Activated naive CD4-positive, alpha-beta T cell (primary cell): Measurements from ENCODE around the gene SWSAP1.

ENCODE experiments used
- DNase-seq, 4 experiments: peaks; one replicate each; lab custom pipeline; 2025; lab: John Stamatoyannopoulos, UW

Gene SWSAP1

DNA sequence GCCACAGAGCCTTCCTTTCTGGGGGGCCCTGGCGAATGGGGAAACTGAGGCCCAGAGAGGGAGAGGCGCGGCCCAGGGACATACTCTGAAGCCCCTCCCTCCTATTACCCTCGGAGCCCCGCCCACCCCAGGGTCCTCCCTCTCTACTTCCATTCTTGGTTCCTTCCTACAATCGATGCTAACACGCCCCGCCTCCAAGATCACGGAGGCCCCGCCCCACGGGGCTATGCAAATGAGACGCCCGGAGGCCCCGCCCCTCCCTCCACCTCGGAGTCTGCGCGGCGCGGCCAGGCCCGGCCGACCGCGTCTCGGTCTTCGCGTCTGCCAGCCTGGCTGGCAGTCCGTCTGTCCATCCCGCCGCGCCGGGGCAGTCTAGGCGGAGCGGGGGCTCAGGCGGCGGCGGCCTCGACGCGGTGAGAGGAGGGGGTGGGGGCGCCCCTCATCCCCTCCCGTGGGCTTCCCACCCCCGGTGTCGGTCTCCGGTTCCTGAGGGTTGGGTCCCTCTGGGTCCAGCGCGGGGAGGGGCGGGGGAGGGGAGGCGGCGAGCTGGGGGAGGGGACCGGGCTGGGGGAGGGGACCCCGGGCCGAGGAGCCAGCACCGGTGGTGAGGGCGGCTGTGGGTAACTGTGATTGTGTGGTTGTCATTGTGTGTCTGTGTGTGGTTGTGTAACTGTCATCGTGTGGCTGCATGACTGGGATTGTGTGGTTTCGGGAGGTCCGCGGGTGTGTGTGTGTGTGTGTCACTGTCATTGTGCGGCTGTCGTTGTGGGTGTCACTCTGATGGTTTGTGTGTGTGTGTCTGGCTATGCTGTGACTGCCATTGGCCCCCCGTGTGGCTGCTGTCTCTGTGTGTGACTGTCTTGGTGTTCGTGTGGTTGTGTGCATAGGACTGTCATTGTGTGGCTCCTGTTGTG lies 19.0 kb upstream of the SWSAP1 start, which contains the start of gene PLPPR2:
Gene PLPPR2 (plus strand): TSS at position 273 of the 914 bp plus-strand sequence. CDS start 2,242 bp downstream, outside the sequence.
- peak; percentile 48 to 78 (median 64) for DNase-seq

DNA sequence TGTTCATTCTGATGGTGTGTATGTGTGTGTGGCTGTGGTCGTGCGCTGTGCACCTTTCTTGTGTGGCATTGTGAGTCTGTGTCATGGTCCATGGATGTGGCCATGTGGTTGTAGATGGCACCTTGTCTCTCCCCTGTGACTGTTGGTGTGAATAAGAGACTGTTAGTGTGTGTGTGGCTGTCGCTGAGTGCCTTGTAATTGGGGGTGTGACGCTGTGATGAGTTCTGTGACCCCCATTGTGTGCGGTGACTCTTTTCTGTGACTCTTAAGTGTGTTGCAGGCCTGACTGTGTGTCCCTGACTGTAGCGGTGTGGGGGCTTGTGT lies 18.4 kb upstream of the SWSAP1 start:
- DNase-seq = no peak

GRCh38 chr19:11356676-11357550 lies 17.6 kb upstream of the SWSAP1 start:
- no peak for DNase-seq

DNA sequence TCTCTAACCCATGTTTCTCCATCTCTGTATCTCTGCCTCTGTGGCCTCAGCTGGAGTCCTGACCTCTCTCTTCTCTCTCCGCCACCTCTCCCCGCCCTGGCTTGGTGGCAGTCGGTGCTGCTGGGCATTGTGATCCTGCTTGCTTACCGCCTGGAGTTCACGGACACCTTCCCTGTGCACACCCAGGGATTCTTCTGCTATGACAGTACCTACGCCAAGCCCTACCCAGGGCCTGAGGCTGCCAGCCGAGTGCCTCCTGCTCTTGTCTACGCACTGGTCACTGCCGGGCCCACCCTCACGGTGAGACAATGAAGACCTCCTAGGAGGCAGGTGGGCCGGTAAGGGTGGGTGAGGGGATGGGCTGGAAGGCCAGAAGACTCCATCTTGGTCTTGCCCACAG lies 15.0 kb upstream of the SWSAP1 start:
- no peak for DNase-seq

DNA sequence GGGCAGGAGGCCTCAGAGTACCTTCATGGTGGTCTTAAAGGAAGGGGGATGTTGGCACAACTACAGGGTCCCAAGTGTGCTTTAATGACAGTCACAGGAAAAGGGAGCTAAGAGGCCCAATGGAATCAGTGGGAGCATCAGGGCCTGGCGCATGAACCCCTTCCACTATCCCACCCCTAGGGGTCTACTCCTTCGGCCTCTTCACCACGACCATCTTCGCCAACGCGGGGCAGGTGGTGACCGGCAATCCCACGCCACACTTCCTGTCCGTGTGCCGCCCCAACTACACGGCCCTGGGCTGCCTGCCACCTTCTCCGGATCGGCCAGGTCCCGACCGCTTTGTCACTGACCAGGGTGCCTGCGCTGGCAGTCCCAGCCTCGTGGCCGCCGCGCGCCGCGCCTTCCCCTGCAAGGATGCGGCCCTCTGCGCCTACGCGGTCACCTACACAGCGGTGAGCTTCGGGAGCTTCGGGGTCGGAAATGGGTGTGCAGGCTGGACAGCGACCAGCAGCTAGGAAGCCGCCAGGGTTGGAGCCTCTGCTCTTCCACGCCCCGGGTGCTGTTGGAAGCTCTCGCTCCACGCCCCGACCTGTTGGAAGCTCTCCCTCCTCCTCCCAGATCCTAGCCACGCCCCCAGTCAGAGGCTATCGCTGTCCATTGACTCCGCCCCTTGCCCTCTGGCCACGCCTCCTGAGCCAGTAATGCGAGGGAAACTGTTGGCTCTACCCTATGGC lies 13.3 kb upstream of the SWSAP1 start:
- no peak for DNase-seq

DNA sequence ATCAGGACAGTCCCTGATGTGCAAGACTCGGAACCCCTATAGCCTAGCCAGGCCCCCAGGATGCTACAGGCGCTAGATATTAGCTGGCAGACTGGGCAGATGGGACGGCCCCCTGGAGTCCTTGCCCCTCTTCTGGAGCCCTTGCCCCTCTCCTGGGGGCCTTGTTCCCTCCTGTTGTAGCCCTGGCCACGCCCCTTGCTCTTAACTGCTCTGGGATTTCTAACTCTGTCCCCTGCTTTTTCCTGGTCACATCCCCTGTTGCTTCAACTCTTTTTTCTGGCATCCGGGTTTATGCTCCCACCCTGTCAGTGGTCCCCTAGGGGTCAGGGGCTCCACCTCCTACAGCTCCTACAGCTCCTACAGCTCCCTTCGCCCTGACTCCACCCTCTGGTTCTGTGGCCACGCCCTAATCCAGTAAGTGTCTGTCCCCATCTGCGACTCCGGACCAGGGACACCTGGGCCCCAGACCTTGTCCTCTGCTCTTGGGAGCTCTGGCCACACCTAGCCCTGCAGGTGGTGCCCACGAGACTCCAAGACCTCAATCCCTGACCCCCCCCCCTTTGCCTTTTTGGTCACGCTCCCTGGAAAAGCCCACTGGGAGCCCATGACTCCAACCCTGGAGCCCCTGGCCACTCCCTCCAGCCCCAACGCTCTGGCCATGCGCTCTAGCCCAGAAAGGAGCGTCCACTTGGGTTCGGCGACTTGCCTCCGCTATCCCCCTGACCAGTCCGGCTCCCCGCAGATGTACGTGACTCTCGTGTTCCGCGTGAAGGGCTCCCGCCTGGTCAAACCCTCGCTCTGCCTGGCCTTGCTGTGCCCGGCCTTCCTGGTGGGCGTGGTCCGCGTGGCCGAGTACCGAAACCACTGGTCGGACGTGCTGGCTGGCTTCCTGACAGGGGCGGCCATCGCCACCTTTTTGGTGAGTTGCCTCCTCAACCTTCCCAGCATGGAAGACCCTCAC lies 12.4 kb upstream of the SWSAP1 start:
- DNase-seq = no peak

DNA sequence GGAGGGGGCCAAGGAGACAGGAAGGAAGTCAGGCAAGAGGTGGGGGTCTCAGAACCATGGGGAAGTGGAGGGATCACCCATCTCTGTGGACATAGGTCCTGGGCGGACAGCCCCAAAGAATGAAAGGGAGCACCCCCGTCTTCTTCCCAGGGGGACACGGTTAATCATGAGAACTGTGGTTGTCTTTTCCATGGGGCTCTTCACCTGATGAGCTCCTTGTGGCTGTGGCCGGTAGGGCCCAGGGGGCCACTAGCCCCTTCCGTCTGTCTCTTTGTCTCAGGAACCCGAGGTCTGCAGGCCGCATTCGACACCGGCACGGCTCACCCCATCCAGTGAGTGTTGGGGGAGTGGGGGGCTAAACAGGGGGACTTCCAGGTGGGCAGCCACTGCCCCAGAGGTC lies 10.6 kb upstream of the SWSAP1 start:
- no peak for DNase-seq

- DNase-seq = no peak
Measured at GRCh38 chr19:11364296-11364904, 10.1 kb upstream of the SWSAP1 start.

DNA sequence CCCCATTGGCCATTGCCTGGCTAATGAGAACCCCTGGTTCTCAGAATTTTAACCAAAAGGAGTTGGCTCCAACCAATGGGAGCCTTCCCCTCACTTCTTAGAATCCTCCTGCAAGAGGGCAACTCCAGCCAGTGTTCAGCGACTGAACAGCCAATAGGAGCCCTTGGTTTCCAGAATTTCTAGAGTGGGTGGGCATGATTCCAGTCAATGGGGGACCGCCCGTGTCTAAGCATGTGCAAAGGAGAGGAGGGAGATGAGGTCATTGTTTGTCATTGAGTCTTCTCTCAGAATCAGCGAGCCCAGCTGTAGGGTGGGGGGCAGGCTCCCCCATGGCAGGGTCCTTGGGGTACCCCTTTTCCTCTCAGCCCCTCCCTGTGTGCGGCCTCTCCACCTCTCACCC lies 9.5 kb upstream of the SWSAP1 start:
- DNase-seq = no peak

- no peak for DNase-seq
Measured at GRCh38 chr19:11365557-11366117, 8.8 kb upstream of the SWSAP1 start.

DNA sequence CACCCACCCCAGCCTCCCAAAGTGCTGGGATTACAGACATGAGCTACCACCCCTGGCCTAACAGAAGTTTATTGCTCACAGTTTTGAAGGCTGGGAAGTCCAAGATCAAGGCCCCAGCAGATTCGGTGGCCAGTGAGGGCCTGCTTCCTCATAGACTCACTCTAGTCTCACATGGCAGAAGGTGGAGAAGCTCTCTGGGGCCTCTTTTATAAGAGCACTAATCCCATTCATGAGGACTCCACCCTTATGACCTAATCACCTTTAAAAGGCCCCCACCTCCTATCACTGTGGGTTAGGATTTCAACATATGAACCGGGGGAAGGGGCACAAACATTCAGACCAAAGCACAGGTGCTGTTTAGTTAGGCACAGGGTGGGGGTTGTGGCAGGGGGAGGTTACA lies 6.9 kb upstream of the SWSAP1 start:
- DNase-seq = no peak

DNA sequence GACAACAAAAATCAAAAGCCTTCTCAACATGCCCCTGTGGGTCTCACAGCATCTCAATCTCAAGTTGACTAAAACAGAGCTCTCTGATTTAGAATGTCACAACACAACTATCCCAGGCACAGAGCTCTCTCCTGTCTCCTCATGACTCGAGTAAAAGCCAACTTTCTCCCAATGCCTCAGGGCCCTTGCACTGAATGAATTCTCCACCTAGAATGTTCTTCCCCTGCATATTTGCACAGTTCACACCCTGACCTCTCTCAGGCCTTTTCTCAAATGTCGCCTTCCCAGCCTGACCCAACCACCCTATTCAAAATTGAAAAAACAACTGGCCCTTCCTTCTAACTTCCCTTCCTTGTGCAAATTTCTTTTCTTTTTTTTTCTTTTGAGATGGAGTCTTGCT lies 3.7 kb upstream of the SWSAP1 start:
- no peak for DNase-seq

DNA sequence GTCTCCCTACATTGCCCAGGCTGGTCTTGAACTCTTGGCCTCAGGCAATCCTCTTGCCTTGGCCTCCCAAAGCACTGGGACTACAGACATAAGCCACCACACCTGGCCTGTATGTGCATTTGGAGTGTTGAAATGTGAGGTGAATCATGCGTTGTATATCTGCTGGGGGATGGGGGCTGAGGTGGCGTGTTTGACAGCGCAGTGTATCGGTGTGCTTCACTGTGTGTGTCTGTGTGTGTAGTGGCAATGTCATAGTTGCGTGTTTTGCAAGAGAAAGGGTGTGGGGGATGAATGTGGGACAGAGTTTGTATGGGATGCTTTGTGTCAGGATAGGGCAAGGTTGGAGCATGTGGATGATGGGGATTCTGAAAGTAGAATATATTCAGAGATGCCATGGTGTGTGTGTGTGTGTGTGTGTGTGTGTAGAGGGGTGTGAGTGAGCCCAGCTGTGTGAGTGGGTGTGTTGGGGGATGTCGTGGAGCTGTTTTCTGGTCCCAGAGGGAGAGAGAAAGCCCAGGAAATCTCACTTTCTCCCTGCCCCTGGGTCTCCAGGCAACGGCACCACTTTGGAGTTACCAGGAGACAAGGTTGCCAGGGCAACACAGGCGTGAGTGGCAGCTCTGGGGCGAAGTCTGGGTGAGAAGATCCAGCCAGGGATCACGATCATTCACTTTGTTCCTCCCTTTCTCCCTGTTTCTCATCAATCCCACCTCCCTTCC lies 1.1 kb upstream of the SWSAP1 start:
- DNase-seq = no peak

DNA sequence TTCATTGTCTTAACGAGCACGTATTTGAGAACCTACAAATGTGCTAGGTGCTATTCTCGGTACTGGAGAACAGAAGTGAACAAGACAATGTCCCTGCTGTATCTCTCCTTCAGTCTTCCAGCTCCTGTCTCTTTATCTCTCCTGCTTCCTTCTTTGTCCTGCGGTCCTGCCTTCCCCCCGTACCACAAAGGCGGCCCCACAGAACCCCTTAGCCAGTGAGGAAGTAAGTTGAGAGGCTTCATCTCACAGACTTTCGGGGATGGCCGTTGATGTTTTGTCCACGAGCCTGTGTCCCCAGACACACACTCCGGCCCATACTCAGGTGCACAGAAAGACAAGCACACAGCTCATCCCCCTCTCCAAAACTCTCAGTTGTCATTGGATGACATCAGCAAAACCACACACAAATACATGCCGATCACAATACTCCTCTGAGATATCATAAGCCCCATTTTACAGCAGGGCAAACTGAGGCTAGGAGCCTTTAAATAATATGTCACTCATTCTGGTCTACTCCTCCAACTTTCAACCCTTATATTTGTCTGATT lies 507 bp upstream of the SWSAP1 start:
- no peak for DNase-seq

DNA sequence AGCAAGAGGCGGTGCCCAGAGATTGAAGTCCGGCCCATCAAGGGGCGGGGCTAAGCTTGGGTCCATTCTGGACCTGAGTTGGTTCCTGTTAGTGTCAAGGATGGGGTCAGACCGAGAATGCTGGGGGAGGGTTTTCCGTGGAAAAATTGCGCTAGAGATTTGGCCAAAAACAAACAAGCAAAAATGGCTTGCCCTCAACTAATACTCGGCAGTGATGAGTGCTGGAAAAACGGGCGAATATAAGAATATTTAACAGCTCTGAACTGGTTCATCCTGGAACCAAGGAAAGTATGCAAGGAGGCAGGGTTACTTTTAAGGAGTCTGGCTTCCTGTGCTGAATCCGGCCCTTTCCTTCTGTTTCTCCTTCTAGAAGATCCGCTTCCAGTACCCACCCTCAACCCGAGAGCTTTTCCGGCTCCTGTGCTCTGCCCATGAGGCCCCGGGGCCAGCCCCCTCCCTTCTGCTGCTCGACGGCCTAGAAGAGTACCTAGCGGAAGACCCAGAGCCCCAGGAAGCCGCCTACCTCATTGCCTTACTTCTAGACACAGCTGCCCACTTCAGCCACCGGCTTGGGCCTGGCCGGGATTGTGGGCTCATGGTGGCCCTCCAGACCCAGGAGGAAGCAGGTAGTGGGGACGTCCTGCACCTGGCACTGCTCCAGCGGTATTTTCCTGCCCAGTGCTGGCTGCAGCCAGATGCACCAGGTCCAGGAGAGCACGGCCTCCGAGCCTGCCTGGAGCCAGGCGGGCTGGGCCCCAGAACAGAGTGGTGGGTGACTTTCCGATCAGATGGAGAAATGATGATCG lies 880 bp downstream of the SWSAP1 start:
- peak in 3 of 4 experiments; percentile 25 to 71 (median 60) for DNase-seq

DNA sequence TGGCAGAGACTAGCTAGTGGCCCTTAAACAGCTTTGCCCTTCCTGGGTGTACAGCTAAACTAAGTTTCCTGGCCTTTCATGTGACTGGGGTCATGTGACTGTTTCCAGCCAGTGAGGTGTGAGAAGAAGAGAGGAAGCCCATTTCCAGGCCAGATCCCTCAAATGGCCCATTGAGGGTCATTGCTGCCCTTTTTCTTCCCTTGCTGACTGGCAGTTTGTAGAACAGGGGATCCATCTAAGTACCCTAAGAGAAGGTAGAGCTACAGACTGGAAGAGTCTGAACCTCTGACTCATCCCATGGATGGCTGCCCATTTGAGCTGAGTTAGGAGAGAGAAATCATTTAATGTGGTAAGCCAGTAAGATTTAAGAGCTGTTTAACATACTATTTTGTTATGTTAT lies 2.8 kb downstream of the SWSAP1 start:
- DNase-seq = no peak

GRCh38 chr19:11377756-11378155 lies 3.3 kb downstream of the SWSAP1 start:
- no peak for DNase-seq
